Measurements from ENCODE around the gene PYGM. TPM values are rescaled to one million over a fixed set of nuclear protein-coding genes. Genes with fewer than 3 reads are reported as not detected.

PYGM gene
- polyA plus RNA-seq, 6 donors from 2014 or later: 2.1 to 4.9 (median 2.2) TPM; not detected in 1

GRCh38 chr11:64760759-64761420, 1.1 kb upstream of the PYGM start:
- Mint-ChIP-seq H3K9me3 (no peaks in the 10 kb centered on the region), H3K4me3 (peak overlapping the region in 6 of 8 donors; percentile 49 to 76 (median 59)), H3K4me1 (peaks cover 50 to 75% (median 64%) of the 10 kb centered on the region in 3 donors), H3K27ac (peak overlapping the region in 4 of 6 donors; percentile 56 to 98 (median 91)), H3K27me3 (no peaks in the 10 kb centered on the region), H3K36me3 (peaks cover 9 to 27% of the 10 kb centered on the region in 2 donors)
- no peak for ATAC-seq (ENCODE audit: low read depth in 2 of 2)
- DNase-seq: no peak

- peaks cover 35 to 60% (median 47%) of the 10 kb centered on the region in 3 donors for H3K4me1 Mint-ChIP-seq
Measured at GRCh38 chr11:64759131-64759721, 548 bp downstream of the PYGM start.

GRCh38 chr11:64758330-64759079, 1.3 kb downstream of the PYGM start:
- Mint-ChIP-seq H3K9me3 (no peaks in the 10 kb centered on the region), H3K27ac (peak overlapping the region in 4 of 6 donors; percentile 41 to 69 (median 52)), H3K4me3 (no peak overlapping the region), H3K27me3 (no peaks in the 10 kb centered on the region), H3K36me3 (peaks cover 0 to 17% of the 10 kb centered on the region in 2 donors), H3K4me1 (peaks cover 33 to 52% (median 40%) of the 10 kb centered on the region in 3 donors)
- no peak for DNase-seq
- ATAC-seq (ENCODE audit: low read depth in 2 of 2): no peak

More at GRCh38 chr11:64759131-64759721, 548 bp downstream of the PYGM start:
- peak overlapping the region in 4 of 6 donors; percentile 22 to 96 (median 48) for H3K27ac Mint-ChIP-seq
- no peaks in the 10 kb centered on the region for H3K27me3 Mint-ChIP-seq
- H3K4me3 Mint-ChIP-seq: peak overlapping the region in 1 of 8 donors; percentile 59
- DNase-seq: no peak
- H3K36me3 Mint-ChIP-seq: peaks cover 0 to 15% of the 10 kb centered on the region in 2 donors
- no peak for ATAC-seq (ENCODE audit: low read depth in 2 of 2)
- no peaks in the 10 kb centered on the region for H3K9me3 Mint-ChIP-seq

GRCh38 chr11:64757549-64758329, 2.0 kb downstream of the PYGM start:
- H3K4me3 Mint-ChIP-seq: no peak overlapping the region
- DNase-seq (no peak), ATAC-seq (ENCODE audit: low read depth in 2 of 2) (no peak)
- H3K36me3 Mint-ChIP-seq: peaks cover 0 to 13% of the 10 kb centered on the region in 2 donors
- peak overlapping the region in 3 of 6 donors; percentile 24 to 65 (median 28) for H3K27ac Mint-ChIP-seq
- H3K9me3 Mint-ChIP-seq: no peaks in the 10 kb centered on the region
- H3K4me1 Mint-ChIP-seq: peaks cover 28 to 46% (median 38%) of the 10 kb centered on the region in 3 donors
- H3K27me3 Mint-ChIP-seq: no peaks in the 10 kb centered on the region

- Mint-ChIP-seq H3K27ac (no peak overlapping the region), H3K36me3 (peaks cover 0 to 17% of the 10 kb centered on the region in 2 donors), H3K4me1 (peaks cover 26 to 41% (median 26%) of the 10 kb centered on the region in 3 donors), H3K4me3 (no peak overlapping the region), H3K9me3 (no peaks in the 10 kb centered on the region), H3K27me3 (no peaks in the 10 kb centered on the region)
- ATAC-seq (ENCODE audit: low read depth in 2 of 2) (no peak), DNase-seq (no peak)
Measured at GRCh38 chr11:64755681-64756361, 4.0 kb downstream of the PYGM start.

- no peak for DNase-seq
- H3K4me3 Mint-ChIP-seq: no peak overlapping the region
- peaks cover 28 to 42% (median 31%) of the 10 kb centered on the region in 3 donors for H3K4me1 Mint-ChIP-seq
- no peak for ATAC-seq (ENCODE audit: low read depth in 2 of 2)
- peaks cover 0 to 24% of the 10 kb centered on the region in 2 donors for H3K36me3 Mint-ChIP-seq
- H3K27me3 Mint-ChIP-seq: no peaks in the 10 kb centered on the region
- H3K27ac Mint-ChIP-seq: peak overlapping the region in 2 of 6 donors; percentile 36 to 77
- H3K9me3 Mint-ChIP-seq: no peaks in the 10 kb centered on the region
Measured at GRCh38 chr11:64754919-64755662, 4.7 kb downstream of the PYGM start.

- ATAC-seq (ENCODE audit: low read depth in 2 of 2) (no peak), DNase-seq (no peak)
- no peak overlapping the region for H3K27ac Mint-ChIP-seq
- H3K4me1 Mint-ChIP-seq: peaks cover 25 to 40% (median 26%) of the 10 kb centered on the region in 3 donors
- H3K36me3 Mint-ChIP-seq: peaks cover 0 to 25% of the 10 kb centered on the region in 2 donors
- H3K9me3 Mint-ChIP-seq: no peaks in the 10 kb centered on the region
- H3K4me3 Mint-ChIP-seq: no peak overlapping the region
- H3K27me3 Mint-ChIP-seq: no peaks in the 10 kb centered on the region
Measured at GRCh38 chr11:64754124-64754918, 5.5 kb downstream of the PYGM start.

- DNase-seq (no peak), ATAC-seq (ENCODE audit: low read depth in 2 of 2) (no peak)
- Mint-ChIP-seq H3K4me3 (no peak overlapping the region), H3K36me3 (peaks cover 0 to 25% of the 10 kb centered on the region in 2 donors), H3K27me3 (no peaks in the 10 kb centered on the region), H3K9me3 (no peaks in the 10 kb centered on the region), H3K27ac (peak overlapping the region in 2 of 6 donors; percentile 57 to 70), H3K4me1 (peaks cover 23 to 41% (median 26%) of the 10 kb centered on the region in 3 donors)
Measured at GRCh38 chr11:64753380-64754123, 6.2 kb downstream of the PYGM start.

GRCh38 chr11:64753019-64753379, 6.8 kb downstream of the PYGM start:
- H3K4me1 Mint-ChIP-seq: peaks cover 27 to 47% (median 29%) of the 10 kb centered on the region in 3 donors
- no peaks in the 10 kb centered on the region for H3K9me3 Mint-ChIP-seq
- peak overlapping the region in 1 of 6 donors; percentile 57 for H3K27ac Mint-ChIP-seq
- ATAC-seq (ENCODE audit: low read depth in 2 of 2) (no peak), DNase-seq (no peak)
- peaks cover 0 to 25% of the 10 kb centered on the region in 2 donors for H3K36me3 Mint-ChIP-seq
- no peaks in the 10 kb centered on the region for H3K27me3 Mint-ChIP-seq
- no peak overlapping the region for H3K4me3 Mint-ChIP-seq

- Mint-ChIP-seq H3K4me1 (peaks cover 29 to 49% (median 32%) of the 10 kb centered on the region in 3 donors), H3K9me3 (no peaks in the 10 kb centered on the region), H3K27ac (peak overlapping the region in 2 of 6 donors; percentile 57 to 79), H3K4me3 (peak overlapping the region in 2 of 8 donors; percentile 37 to 60), H3K27me3 (no peaks in the 10 kb centered on the region), H3K36me3 (peaks cover 0 to 25% of the 10 kb centered on the region in 2 donors)
- ATAC-seq (ENCODE audit: low read depth in 2 of 2) (no peak), DNase-seq (no peak)
Measured at GRCh38 chr11:64752175-64752970, 7.4 kb downstream of the PYGM start.
